Measurements from ENCODE around the gene C1QA.

DNA sequence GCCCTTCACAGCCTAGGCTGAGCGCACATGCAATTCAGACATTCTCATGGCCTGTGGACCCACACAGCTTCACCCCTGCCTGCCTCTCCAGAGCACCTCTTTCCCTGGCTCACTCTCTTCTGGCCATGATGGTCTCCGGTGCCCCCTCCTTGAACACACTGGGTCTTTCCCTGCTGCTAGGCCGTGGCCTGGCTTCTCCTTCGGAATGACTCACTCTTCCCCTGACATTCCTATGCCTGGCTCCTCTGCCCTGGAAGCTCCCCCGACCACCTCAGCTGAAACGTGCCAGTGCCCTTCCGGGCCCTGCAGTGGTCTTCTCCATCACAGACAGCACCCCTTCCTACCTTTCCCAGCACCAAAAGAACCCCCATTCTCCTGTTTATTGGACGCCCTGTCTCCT, 44.9 kb upstream of the C1QA start:
- TF ChIP-seq CTCF (IDR thresholded peaks at IDR 0.05) (no peak), POLR2A (IDR thresholded peaks at IDR 0.05) (no peak)
